ENCODE data around the gene SYT9.

Gene SYT9

DNA sequence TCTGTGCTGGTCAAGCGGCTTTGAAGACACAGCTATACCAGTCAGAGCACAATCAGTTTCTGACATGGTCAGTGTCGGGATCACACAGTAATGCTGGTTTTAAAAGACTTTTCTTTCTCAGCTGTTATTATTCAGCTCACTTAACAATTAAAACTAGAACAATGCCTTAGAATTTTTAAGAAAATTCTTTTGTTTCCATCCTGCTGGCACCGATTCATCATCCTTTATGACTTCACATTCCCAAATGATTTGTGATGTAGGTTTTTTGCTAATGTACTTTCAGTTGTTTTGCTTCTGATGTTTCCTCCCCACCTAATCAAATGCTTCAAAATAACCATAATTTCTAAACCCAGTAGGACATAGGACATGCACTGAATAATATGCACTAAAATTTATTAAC is 199.1 kb downstream of the SYT9 start:
- no peaks in the 10 kb centered on the region for H4K20me1 ChIP-seq (ENCODE audit: control insufficient read depth, insufficient read depth, low read depth, low read length)
- H3K9me2 ChIP-seq (replicated peaks; ENCODE audit: control insufficient read depth, low read length): no peaks in the 10 kb centered on the region
- no peaks in the 10 kb centered on the region for H3K36me3 ChIP-seq (ENCODE audit: control insufficient read depth, low read length)
- no peaks in the 10 kb centered on the region for H3K9me3 ChIP-seq (ENCODE audit: control insufficient read depth, insufficient read depth, low read length)
- no peak for TF ChIP-seq EZH2phosphoT487 (IDR thresholded peaks at IDR 0.05; ENCODE audit: borderline replicate concordance, low read length)
- TF ChIP-seq, protein P1, sequence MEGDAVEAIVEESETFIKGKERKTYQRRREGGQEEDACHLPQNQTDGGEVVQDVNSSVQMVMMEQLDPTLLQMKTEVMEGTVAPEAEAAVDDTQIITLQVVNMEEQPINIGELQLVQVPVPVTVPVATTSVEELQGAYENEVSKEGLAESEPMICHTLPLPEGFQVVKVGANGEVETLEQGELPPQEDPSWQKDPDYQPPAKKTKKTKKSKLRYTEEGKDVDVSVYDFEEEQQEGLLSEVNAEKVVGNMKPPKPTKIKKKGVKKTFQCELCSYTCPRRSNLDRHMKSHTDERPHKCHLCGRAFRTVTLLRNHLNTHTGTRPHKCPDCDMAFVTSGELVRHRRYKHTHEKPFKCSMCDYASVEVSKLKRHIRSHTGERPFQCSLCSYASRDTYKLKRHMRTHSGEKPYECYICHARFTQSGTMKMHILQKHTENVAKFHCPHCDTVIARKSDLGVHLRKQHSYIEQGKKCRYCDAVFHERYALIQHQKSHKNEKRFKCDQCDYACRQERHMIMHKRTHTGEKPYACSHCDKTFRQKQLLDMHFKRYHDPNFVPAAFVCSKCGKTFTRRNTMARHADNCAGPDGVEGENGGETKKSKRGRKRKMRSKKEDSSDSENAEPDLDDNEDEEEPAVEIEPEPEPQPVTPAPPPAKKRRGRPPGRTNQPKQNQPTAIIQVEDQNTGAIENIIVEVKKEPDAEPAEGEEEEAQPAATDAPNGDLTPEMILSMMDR (IDR thresholded peaks at IDR 0.05; ENCODE audit: low read depth, low read length, poor library complexity, severe bottlenecking): no peak
- H3K27me3 ChIP-seq (ENCODE audit: control insufficient read depth, low read length): peaks cover 3% of the 10 kb centered on the region; the same call in 1 of the 2 replicates
- H3F3A ChIP-seq (ENCODE audit: control insufficient read depth, insufficient read depth): no peaks in the 10 kb centered on the region
- no peaks in the 10 kb centered on the region for H3K79me2 ChIP-seq (ENCODE audit: control insufficient read depth, low read length)
- no peak overlapping the region for H3K27ac ChIP-seq (ENCODE audit: low read depth, low read length)
- H3K4me3 ChIP-seq (ENCODE audit: low read length): no peak overlapping the region
- H3K4me1 ChIP-seq (ENCODE audit: control insufficient read depth, low read length): no peaks in the 10 kb centered on the region; the same call in 1 of the 2 replicates
- no peak overlapping the region for H3K4me2 ChIP-seq (ENCODE audit: low read length)

- no peak overlapping the region for H3K27ac ChIP-seq (ENCODE audit: low read depth, low read length)
- H3F3A ChIP-seq (ENCODE audit: control insufficient read depth, insufficient read depth): no peaks in the 10 kb centered on the region
These were observed 199.8 kb downstream of the SYT9 start for GRCh38 chr11:7451520-7451919.

GRCh38 chr11:7451952-7452494 is 200.3 kb downstream of the SYT9 start:
- no peaks in the 10 kb centered on the region for H3K9me3 ChIP-seq (ENCODE audit: control insufficient read depth, insufficient read depth, low read length)

More at GRCh38 chr11:7451520-7451919, 199.8 kb downstream of the SYT9 start:
- no peaks in the 10 kb centered on the region for H3K9me2 ChIP-seq (replicated peaks; ENCODE audit: control insufficient read depth, low read length)
- no peak overlapping the region for H3K4me3 ChIP-seq (ENCODE audit: low read length)
- H3K36me3 ChIP-seq (ENCODE audit: control insufficient read depth, low read length): no peaks in the 10 kb centered on the region
- peaks cover 3% of the 10 kb centered on the region; the same call in 1 of the 2 replicates for H3K27me3 ChIP-seq (ENCODE audit: control insufficient read depth, low read length)
- TF ChIP-seq, protein P1 (IDR thresholded peaks at IDR 0.05; ENCODE audit: low read depth, low read length, poor library complexity, severe bottlenecking): no peak
- no peak for TF ChIP-seq EZH2phosphoT487 (IDR thresholded peaks at IDR 0.05; ENCODE audit: borderline replicate concordance, low read length)
- H3K9me3 ChIP-seq (ENCODE audit: control insufficient read depth, insufficient read depth, low read length): no peaks in the 10 kb centered on the region
- H3K79me2 ChIP-seq (ENCODE audit: control insufficient read depth, low read length): no peaks in the 10 kb centered on the region
- H3K4me1 ChIP-seq (ENCODE audit: control insufficient read depth, low read length): no peaks in the 10 kb centered on the region; the same call in 1 of the 2 replicates
- no peaks in the 10 kb centered on the region for H4K20me1 ChIP-seq (ENCODE audit: control insufficient read depth, insufficient read depth, low read depth, low read length)
- no peak overlapping the region for H3K4me2 ChIP-seq (ENCODE audit: low read length)

More at GRCh38 chr11:7451952-7452494, 200.3 kb downstream of the SYT9 start:
- Histone ChIP-seq H3K4me3 (ENCODE audit: low read length) (no peak overlapping the region), H3K79me2 (ENCODE audit: control insufficient read depth, low read length) (no peaks in the 10 kb centered on the region), H3F3A (ENCODE audit: control insufficient read depth, insufficient read depth) (no peaks in the 10 kb centered on the region), H3K4me1 (ENCODE audit: control insufficient read depth, low read length) (no peaks in the 10 kb centered on the region; the same call in 1 of the 2 replicates), H4K20me1 (ENCODE audit: control insufficient read depth, insufficient read depth, low read depth, low read length) (no peaks in the 10 kb centered on the region), H3K9me2 (replicated peaks; ENCODE audit: control insufficient read depth, low read length) (no peaks in the 10 kb centered on the region), H3K4me2 (ENCODE audit: low read length) (no peak overlapping the region), H3K27me3 (ENCODE audit: control insufficient read depth, low read length) (peaks cover 3% of the 10 kb centered on the region; the same call in 1 of the 2 replicates), H3K36me3 (ENCODE audit: control insufficient read depth, low read length) (no peaks in the 10 kb centered on the region), H3K27ac (ENCODE audit: low read depth, low read length) (no peak overlapping the region)
- TF ChIP-seq EZH2phosphoT487 (IDR thresholded peaks at IDR 0.05; ENCODE audit: borderline replicate concordance, low read length): no peak
- TF ChIP-seq, protein P1 (IDR thresholded peaks at IDR 0.05; ENCODE audit: low read depth, low read length, poor library complexity, severe bottlenecking): no peak
